Measurements from ENCODE around the gene DUSP9. TPM values are rescaled to one million over a fixed set of nuclear protein-coding genes. Genes with fewer than 3 reads are reported as not detected.

The DUSP9 gene
- total and polyA plus RNA-seq, 7 donors = not detected

- WGBS, 3 donors = 82 to 93% (median 83%) methylated on average over 8 to 23 of the region's 23 CpGs
- intact Hi-C loops (cut with DNase I) = loop anchor here (5.0 to 10.0 kb wide), 5 partner anchors 58 to 725 kb away; no protein-coding TSS in a partner anchor
- H3K27me3 ChIP-seq (ENCODE audit: insufficient read depth in 3 of 3, low read length in 2 of 3) = peaks cover 0 to 19% (median 3%) of the 10 kb centered on the region in 3 donors
- ATAC-seq = no peak
- TF ChIP-seq CTCF (IDR thresholded peaks at IDR 0.05) = no peak
- DNase-seq = no peak
- no peaks in the 10 kb centered on the region for H3K4me1 ChIP-seq
- H3K9me3 ChIP-seq = no peaks in the 10 kb centered on the region
- no peak overlapping the region for H3K27ac ChIP-seq
- H3K4me3 ChIP-seq = no peak overlapping the region
- no peaks in the 10 kb centered on the region for H3K36me3 ChIP-seq (ENCODE audit: insufficient read depth in 1 of 2, low read depth in 1 of 2)
Measured at GRCh38 chrX:153669901-153670731, 23.1 kb downstream of the DUSP9 start.

- no peaks in the 10 kb centered on the region for H3K9me3 ChIP-seq
- DNase-seq = no peak
- TF ChIP-seq CTCF (IDR thresholded peaks at IDR 0.05) = no peak
- no peaks in the 10 kb centered on the region for H3K4me1 ChIP-seq
- WGBS, 3 donors = 89 to 94% (median 93%) methylated on average over 19 to 23 of the region's 23 CpGs
- H3K4me3 ChIP-seq = no peak overlapping the region
- H3K27me3 ChIP-seq (ENCODE audit: insufficient read depth in 3 of 3, low read length in 2 of 3) = peaks cover 0 to 25% (median 3%) of the 10 kb centered on the region in 3 donors
- no peaks in the 10 kb centered on the region for H3K36me3 ChIP-seq (ENCODE audit: insufficient read depth in 1 of 2, low read depth in 1 of 2)
- H3K27ac ChIP-seq = no peak overlapping the region
- intact Hi-C loops (cut with DNase I) = no loop called here
- ATAC-seq = no peak
Measured at GRCh38 chrX:153670748-153671588, 24.0 kb downstream of the DUSP9 start.

- H3K36me3 ChIP-seq (ENCODE audit: insufficient read depth in 1 of 2, low read depth in 1 of 2) = no peaks in the 10 kb centered on the region
- no peak overlapping the region for H3K27ac ChIP-seq
- TF ChIP-seq CTCF (IDR thresholded peaks at IDR 0.05) = no peak
- peaks cover 0 to 29% (median 3%) of the 10 kb centered on the region in 3 donors for H3K27me3 ChIP-seq (ENCODE audit: insufficient read depth in 3 of 3, low read length in 2 of 3)
- intact Hi-C loops (cut with DNase I) = no loop called here
- 86 to 93% (median 91%) methylated on average over 15 to 27 of the region's 27 CpGs for WGBS, 3 donors
- no peaks in the 10 kb centered on the region for H3K9me3 ChIP-seq
- H3K4me1 ChIP-seq = no peaks in the 10 kb centered on the region
- no peak overlapping the region for H3K4me3 ChIP-seq
- DNase-seq (no peak), ATAC-seq (no peak)
Measured at GRCh38 chrX:153671589-153672530, 24.9 kb downstream of the DUSP9 start.

Data from psoas muscle (tissue), 8 donors.